DND-41 (cell line): ENCODE measurements around the gene CD151.

Experiments
- EZH2 ChIP-seq: IDR thresholded peaks from 3 replicates; pipeline ENCODE4 v1.6.1; 2012; ENCODE audit warnings: borderline replicate concordance, low read depth, mild to moderate bottlenecking, moderate library complexity, low read length, inconsistent platforms; ENCODE audit not compliant: severe bottlenecking
- TF ChIP-seq, protein P1 (sequence below): IDR thresholded peaks from 2 replicates; pipeline ENCODE4 v1.5.1; 2012; ENCODE audit warnings: borderline replicate concordance, low read length, moderate library complexity, mild to moderate bottlenecking; ENCODE audit not compliant: poor library complexity, severe bottlenecking; ENCODE audit errors: extremely low read depth

GRCh38 chr11:847876-848275, 15.1 kb downstream of the CD151 start:
- no peak for TF ChIP-seq EZH2
- TF ChIP-seq, protein P1, sequence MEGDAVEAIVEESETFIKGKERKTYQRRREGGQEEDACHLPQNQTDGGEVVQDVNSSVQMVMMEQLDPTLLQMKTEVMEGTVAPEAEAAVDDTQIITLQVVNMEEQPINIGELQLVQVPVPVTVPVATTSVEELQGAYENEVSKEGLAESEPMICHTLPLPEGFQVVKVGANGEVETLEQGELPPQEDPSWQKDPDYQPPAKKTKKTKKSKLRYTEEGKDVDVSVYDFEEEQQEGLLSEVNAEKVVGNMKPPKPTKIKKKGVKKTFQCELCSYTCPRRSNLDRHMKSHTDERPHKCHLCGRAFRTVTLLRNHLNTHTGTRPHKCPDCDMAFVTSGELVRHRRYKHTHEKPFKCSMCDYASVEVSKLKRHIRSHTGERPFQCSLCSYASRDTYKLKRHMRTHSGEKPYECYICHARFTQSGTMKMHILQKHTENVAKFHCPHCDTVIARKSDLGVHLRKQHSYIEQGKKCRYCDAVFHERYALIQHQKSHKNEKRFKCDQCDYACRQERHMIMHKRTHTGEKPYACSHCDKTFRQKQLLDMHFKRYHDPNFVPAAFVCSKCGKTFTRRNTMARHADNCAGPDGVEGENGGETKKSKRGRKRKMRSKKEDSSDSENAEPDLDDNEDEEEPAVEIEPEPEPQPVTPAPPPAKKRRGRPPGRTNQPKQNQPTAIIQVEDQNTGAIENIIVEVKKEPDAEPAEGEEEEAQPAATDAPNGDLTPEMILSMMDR = no peak
